GM18499 (cell line): ENCODE results near the gene OR4D11.
"Not testable (repeated sequence)": the region's sequence is repeated elsewhere in the genome, so short reads cannot be mapped to it uniquely, and the experiment has no call there.

Experiments used
- ATAC-seq: cut with Tn5 transposase; IDR thresholded peaks from one replicate; pipeline ENCODE4 v1.9.1; 2021; ENCODE audit warnings: moderate number of reproducible peaks; ENCODE audit not compliant: insufficient read depth, unreplicated experiment

OR4D11 gene

DNA sequence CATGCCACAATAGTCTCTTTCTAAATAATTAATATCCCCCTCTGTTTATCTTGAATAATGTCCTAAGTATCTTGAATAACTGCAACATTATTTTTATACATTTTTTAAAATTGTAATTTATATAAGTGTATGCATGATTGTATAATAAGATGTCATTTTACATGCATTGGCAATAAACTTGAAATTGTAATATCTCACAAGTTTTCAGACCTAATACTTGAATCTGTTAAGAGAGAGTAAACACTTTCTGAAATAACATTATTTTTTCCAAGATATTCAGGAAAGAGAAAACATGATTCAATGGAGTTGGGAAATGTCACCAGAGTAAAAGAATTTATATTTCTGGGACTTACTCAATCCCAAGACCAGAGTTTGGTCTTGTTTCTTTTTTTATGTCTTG, at the start of gene OR4D11:
TSS of gene OR4D11 (plus strand) at position 301 of the 400 bp plus-strand sequence. CDS start at position 301, 0 bp downstream.
- no peak for ATAC-seq

DNA sequence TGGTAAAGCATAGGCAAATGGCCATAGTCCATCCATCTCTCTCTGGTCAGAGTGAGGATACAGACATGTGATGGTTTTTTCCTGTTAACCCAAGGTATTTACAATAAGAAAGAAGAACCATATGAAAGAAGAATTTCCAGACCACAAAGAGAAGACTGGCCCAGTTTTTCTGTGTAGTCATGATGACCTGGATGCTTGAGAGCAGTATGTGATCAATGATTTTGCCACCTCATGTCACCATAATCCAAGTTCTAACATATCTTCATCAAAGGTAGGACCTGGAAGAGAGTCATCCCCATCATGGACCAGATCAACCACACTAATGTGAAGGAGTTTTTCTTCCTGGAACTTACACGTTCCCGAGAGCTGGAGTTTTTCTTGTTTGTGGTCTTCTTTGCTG, 46.7 kb upstream of the OR4D11 start, which contains the start of gene OR4D6:
TSS of gene OR4D6 (plus strand) at position 301 of the 400 bp plus-strand sequence. CDS start at position 301, 0 bp downstream.
- no peak for ATAC-seq

DNA sequence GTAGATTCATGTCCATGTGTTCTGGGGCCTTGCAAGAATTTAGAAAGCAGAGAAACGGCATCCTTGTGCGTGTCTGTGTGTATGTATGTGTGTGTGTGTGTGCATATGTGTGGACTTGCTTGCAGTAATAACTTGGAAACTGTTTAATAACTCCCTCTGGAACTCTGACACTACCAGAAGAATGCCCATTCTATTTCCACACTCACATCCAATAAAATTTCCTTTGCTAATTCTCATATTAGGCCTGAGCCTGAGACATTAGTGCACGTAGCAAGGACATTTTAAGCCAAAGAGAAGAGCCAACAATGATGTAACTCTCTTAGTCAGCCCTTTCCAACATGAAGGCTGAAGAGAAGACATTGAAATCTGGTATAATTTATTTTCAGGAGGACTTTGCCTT, 43.5 kb upstream of the OR4D11 start:
- ATAC-seq = no peak

DNA sequence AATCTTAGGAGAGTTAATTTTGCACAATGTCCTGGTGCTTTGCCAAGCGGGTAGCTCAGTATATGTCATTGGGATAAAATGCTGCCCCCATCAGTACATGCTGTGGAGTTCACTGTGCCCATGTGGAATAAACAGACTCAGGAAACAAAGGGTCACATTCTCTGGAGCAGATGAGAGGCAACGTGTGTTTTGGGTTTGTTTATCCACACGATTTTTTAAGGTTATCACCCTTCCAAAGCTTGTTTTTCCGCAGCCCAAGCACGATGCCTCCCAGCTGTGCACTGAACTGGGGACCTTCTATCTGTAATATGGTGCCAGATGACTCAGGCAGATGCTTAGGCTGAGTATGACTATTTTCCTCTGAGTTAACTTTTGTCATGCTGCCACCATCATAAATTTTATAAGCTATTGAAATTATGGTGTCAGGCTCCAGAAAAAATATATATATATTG, 40.2 kb upstream of the OR4D11 start:
- no peak for ATAC-seq

DNA sequence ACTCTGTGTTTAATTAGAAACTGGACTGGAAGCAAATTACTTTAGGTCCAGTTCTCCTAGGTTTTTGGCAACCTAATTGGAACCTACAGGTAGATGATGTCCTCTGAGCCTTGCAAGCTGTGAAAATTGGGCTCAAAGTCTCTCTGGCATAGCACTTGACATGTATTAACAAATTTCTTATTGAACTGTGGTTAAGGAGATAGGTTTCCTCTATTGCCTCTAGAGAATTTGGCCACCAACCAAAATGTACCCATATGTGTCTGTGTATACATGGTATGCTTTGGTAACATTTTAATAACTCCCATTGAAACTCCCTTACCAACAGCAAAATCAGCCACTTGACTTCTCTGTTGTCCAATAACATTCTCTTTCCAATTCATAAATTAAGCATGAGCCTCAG, 30.4 kb upstream of the OR4D11 start, which contains the start of gene OR4D10:
TSS of gene OR4D10 (plus strand) at position 301 of the 400 bp plus-strand sequence. CDS start 4,115 bp downstream, outside the sequence.
- ATAC-seq = no peak

DNA sequence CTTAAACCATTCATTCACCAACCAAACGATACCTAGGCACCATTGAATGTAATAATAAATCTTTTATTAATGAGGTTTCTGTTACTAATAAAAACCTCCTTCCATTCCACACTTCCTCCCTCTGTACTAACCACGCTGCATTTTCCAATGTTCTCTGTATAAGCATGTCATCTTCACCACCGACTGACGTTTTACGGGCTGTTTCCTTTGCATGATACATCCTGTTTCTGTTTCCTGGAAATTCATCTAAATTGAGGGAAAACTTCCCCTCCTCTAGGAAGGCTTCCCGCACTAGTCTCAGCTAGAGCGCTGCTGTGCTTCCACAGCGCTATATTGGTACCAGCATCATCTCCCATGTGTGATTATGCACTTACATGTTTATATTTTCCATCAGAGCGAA, 28.2 kb upstream of the OR4D11 start:
- no peak for ATAC-seq

DNA sequence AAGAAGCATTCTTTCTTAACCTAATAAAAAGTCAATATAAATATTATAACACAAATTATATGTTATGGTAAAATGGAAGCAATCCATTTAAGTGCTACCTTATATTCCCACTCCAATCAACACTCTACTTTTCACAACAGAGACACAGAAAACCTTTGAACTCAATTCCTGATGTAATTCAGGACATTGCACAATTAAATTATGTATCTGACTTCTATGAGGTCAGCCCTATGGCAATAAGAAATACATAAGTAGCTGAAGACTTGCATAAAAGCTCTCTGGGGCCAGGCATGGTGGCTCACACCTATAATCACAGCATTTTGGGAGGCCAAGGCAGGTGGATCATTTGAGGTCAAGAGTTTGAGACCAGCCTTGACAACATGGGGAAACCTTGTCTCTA, 23.5 kb upstream of the OR4D11 start:
- ATAC-seq = no peak

DNA sequence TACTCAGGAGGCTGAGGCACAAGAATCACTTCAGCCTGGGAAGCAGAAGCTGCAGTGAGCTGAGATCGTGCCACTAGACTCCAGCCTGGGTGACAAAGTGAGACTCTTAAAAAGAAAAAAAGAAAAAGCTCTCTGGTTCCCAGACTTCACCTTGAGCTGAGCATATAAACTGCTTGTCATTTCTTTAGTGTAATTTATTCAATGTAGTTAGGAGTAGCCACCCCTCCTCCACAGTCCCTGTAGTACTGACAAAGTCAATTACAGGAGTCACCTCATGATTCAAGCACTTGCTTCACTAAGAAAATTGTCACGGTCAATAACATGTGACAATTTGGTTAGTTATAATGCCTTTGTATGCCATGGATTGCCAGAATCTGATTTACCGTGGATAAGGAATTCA, 23.0 kb upstream of the OR4D11 start:
- ATAC-seq = no peak

DNA sequence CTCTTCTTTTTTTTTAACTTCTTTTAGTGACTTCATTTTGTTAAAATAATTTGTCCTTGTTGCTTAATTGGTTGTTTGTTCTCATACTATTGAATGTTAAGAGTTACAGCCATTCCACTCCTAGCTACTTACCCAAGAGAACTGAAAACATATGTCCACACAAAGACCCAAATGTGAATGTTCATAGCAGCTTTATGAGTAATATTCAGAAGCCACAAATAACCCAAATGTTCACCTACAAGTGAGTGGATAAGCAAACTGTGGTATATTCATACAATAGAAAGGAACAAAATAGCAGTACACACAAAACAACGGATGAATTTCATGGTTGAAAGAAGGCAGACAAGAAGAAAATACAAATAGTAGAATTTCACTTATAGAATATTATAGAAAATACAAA, 1.4 kb upstream of the OR4D11 start:
- ATAC-seq = no peak

DNA sequence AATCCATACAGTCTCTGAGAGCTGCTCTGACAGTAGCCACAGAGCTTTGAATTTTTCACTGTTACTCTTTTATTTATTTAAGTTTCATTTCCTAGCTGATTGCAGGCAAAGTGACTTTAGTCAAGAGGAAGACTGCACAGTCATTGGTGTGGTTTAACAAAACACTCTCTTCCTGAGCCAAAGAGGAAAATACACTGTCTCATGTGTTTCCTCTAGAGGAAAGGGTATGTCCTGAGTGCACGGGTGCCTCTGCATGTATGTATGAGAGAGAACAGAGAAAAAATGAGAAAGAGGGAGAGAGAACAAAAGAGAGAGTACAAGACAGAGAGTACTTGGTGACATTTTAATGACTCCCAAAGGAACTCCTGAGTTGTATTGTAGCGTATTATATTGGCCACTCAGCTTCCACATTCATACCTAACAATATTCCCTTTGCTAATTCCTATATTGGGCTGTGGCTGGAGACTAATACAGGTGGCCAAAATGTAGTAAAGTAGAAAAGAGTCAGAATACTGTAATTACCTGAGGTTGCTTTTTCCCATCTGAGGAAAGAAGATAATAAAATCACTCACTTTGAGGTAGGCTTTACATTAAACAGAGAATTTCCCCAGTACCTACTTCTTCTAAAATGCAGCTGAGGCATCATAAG, 7.7 kb downstream of the OR4D11 start, which contains the start of gene OR4D9:
TSS of gene OR4D9 (plus strand) at position 599 of the 649 bp plus-strand sequence. CDS start 3,374 bp downstream, outside the sequence.
- ATAC-seq = no peak

DNA sequence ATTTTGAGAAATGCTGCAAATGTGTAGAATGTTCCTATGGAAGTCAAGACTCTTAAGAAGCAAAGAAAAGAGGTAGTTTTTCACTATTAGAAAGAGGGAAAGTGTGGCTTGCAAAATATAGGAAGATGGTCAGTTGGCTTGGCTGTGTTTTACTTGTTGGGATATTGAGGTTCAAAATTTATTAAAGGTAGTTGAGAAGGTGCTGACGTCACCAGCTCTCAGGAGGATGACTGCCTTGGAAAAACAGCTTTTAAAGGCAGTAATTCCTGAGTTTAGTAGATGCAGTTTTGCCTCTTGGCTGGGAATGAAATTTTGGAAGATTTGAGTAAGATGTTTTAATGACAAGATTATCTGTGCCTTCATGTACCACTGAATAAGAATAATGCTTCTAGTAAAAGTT, 8.3 kb downstream of the OR4D11 start:
- no peak for ATAC-seq

DNA sequence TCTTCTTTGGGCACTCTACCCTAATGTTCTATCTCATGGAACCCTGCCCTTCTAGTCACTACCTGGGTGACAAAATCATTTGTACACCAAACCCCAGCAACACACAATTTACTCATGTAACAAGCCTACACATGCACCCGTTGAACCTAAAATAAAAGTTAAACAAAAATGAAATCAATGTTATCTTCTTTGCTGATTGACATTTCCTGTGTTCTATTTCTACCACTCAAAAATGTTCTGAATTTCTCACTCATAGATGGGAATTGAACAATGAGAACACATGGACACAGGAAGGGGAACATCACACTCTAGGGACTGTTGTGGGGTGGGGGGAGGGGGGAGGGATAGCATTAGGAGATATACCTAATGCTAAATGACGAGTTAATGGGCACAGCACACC, 16.8 kb downstream of the OR4D11 start:
- not testable (repeated sequence) for ATAC-seq

DNA sequence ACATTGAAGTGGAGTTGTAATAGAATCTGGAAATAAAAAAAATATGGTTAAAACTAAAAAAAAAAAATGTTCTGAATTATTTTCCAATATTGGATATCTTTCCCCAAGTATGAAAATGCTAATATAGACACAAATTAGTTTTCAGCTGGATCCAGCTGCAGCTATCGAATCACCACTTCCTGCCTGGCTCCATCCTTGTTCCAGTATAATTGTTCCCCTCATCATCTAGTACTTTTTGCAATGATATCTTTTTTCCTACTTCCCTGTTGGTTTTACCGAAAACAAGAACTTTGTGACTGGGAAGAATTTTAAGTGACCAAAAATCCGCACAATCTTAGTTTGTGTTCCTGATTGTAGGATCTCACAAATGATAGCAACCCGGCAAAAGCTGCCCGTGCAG, 17.4 kb downstream of the OR4D11 start:
- no peak for ATAC-seq

DNA sequence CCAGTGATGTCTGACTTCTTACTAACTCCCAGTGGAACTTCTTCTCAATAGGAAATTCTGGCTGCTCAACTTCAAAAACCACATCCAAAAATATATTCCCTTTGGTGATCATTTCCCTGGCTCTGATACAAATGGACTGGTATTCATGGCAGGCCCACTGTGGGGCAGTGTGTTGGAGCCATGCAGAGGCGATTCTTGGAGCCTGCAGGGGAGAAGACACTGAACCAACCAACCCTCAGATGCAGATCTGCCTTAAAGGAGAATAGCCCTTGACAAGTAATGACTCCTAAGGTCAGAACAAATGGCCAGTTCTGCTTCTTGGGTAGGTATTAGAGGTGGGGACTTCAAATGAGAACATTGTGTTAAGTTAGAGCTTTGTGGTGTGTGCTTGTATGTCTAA, 20.2 kb downstream of the OR4D11 start:
- no peak for ATAC-seq

DNA sequence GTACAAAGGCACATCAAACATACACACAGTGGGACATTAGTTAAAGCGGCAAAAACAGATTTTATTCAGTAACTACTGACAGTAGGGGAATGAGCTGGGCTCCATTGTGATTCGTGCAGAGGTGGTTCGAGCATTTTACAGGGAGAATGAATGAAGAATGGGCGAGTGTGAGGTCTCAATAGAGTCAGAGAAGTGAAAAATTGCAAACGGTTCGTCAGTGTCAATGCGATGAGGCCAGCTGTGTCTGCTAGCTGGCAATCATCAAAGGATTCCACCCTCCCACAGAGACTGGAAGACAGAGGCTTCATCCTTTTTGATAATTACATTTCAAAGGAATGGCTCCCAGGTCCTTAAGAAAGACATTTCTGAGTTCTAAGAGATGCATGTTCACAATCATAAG, 25.3 kb downstream of the OR4D11 start:
- no peak for ATAC-seq

DNA sequence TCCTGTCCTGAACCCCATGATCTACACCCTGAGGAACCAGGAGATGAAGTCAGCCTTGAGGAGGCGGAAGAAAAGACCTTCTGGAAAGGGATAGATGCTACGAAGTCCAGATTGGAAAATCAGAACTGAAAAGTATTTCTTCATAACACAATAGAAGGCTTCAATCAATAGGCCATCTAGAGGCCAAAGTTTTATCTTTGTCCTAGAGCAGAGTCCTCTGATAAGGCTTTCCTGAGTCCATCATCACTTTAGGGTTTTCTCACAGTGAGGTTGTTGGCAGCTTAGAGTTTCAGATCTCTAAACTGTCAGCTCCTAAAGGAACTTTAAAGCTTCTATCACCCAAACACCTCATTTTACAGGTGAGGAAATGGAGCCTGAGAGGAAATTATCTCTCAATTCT, 29.2 kb downstream of the OR4D11 start:
- no peak for ATAC-seq

DNA sequence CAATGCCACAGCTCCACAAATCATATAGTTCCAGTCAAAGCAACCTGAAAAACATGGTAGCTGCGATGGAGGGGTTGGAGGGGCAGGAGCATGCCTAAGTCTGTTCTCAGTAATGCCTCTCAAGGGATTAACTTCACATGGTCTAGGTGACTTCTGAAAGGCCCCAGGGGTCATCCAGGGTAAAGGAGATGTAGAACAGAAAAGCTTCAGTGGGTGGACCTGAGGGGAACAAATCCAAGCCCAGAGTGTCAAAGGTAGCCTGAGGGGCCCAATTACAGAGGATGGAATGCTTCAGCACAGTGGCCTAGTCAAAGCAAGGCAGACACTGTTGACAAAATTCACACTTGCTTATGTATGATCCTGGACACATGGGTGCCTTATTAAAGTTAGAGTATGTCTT, 31.3 kb downstream of the OR4D11 start:
- ATAC-seq = no peak

DNA sequence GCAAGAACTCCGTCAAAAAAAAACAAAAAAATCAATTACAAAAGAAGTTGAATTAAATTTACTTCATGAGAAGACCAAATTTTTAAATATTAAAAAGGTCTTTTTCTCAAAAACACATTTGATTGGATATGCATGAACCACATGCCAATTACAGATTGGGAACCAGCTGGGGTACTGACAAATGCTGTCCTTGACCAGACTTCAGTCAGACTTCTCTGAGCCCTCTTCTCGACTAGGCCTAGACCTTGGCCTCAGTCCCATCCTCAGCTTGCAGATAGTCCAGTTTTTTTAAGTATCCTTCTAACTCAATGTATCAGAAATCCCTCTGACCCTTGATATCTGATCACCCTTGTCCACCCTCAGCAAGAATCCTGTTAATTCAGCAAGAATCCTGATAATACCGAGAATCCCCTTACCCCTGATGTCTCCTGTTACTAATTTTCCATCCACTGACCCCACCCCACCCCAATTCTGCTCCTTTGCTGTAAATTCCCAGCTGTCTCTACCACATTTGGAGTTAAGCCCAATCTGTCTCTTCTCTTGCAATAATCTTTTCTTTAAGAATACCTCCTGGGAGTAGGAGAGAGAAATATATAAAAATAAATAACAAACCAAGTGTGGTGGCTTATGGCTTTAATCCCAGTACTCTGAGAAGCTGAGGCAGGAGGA, 38.9 kb downstream of the OR4D11 start:
- ATAC-seq = no peak

DNA sequence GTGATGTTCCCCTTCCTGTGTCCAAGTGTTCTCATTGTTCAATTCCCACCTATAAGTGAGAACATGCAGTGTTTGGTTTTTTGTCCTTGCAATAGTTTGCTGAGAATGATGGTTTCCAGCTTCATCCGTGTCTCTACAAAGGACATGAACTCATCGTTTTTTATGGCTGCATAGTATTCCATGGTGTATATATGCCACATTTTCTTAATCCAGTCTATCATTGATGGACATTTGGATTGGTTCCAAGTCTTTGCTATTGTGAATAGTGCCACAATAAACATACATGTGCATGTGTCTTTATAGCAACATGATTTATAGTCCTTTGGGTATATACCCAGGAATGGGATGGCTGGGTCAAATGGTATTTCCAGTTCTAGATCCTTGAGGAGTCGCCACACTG, 40.3 kb downstream of the OR4D11 start:
- ATAC-seq = not testable (repeated sequence)

DNA sequence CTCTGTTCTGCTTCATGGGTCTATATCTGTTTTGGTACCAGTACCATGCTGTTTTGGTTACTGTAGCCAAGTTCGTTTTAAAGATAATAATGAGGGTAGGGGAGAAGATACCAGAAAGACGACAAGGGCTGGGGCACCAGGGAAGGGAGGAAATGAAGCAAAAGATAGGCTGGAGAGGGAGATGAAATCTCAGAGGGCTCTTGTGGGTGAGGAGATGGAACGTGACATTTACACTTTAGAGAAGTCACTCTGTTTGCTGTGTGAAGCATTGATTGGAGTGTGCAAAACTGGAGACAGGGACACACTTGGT, 41.4 kb downstream of the OR4D11 start:
- ATAC-seq = no peak

DNA sequence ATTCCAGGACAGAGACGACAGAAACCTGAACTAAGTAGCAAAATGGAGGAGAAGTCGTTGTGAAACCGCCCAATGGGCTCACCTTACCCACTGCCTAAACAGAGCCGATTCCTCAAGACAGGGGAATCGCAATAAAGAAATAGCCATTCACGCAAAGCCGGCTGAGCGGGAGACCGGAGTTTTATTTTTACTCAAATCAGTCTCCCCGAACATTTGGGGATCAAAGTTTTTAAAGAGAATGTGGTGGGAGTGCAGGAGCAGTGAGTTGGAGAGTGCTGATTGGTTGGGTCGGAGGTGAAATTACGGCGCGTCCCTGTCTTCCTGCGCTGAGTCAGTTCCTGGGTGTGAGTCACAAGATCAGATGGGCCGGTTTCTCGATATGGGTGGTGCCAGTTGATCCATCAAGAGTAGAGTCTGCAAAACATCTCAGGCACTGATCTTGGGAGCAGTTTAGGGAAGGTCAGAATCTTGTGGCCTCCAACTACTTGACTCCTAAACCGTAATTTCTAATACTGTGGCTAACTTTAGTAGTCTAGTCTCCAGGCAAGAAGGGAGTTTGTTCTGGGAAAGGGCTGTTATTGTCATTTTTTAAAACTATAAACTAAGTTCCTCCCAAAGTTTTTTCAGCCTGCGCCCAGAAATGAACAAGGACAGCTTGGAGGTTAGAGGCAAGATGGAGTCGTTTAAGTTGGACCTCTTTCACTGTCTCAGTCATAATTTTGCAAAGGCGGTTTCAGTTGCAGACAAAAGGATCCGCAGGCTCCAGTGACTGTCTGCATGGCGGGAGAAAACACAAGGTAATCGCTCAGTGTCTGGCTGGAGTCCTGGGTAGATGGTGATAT, 42.0 kb downstream of the OR4D11 start:
- ATAC-seq = no peak
